Sigmoid colon (tissue), 3 donors: Measurements from ENCODE around the gene AIFM2.

Source experiments
- CTCF ChIP-seq, 4 experiments: fragments of 450-650 bp in 3 of 4; fragments of 200-600 bp in 1 of 4; IDR thresholded peaks; one replicate each; pipeline ENCODE4 v1.5.1; 2016 to 2019; ENCODE audit warnings: antibody characterized with exemption in 4 of 4, mild to moderate bottlenecking in 3 of 4, moderate library complexity in 2 of 4
- POLR2A ChIP-seq, 2 donors: fragments of 450-650 bp; IDR thresholded peaks; one replicate each; pipeline ENCODE4 v1.6.1; 2016; ENCODE audit warnings: antibody characterized with exemption in 2 of 2, mild to moderate bottlenecking in 2 of 2, moderate library complexity in 2 of 2

GRCh38 chr10:70118196-70118595 lies 14.4 kb downstream of the AIFM2 start:
- TF ChIP-seq CTCF (IDR thresholded peaks at IDR 0.05): no peak
- no peak for TF ChIP-seq POLR2A (IDR thresholded peaks at IDR 0.05)
